HCT116 (cell line): ENCODE measurements around the gene LMX1A. TPM values are rescaled to one million over a fixed set of nuclear protein-coding genes. Genes with fewer than 3 reads are reported as not detected.

Experiments used
- ATAC-seq: fragments of 200-7000 bp; cut with Tn5 transposase; 2 replicates; pipeline ENCODE4 v1.9.1; 2020; ENCODE audit warnings: mild to moderate bottlenecking, moderate library complexity
- BruUV-seq: library from RNA; stranded (reverse); fragments of 400-500 nt; replicated peaks from 2 replicates; lab custom pipeline; 2021; lab: Mats Ljungman, UMichigan
- CTCF ChIA-PET: fragments of 300-600 bp; sonication (Branson Sonifier 250); formaldehyde crosslinking; loops from one replicate; lab custom pipeline; 2021; ENCODE audit warnings: antibody characterized with exemption; lab: Charles Lee
- POLR2A ChIA-PET: fragments of 300-600, 350-600 bp; sonication (Branson Sonifier 250); formaldehyde crosslinking; loops from one replicate; lab custom pipeline; 2021; ENCODE audit warnings: antibody characterized with exemption; lab: Charles Lee
- RAD21 ChIA-PET, 2 experiments: fragments of 300-600 bp; sonication (Branson Sonifier 250); formaldehyde crosslinking; loops; one replicate each; lab custom pipeline; 2023; ENCODE audit warnings: low total read pairs in 2 of 2; ENCODE audit not compliant: uncharacterized antibody in 2 of 2, unreplicated experiment in 2 of 2, low non-redundant PET in 1 of 2; lab: Charles Lee
- DNase-seq: peaks from one replicate; pipeline ENCODE4 v3.0.0-alpha.2; 2010; ENCODE audit warnings: low read depth, low spot score
- H2AFZ ChIP-seq: fragments of 200-600 bp; shearing (Covaris generic), sonication (generic); 2 replicates; pipeline ENCODE4 v1.6.1; 2017; ENCODE audit warnings: low read depth, mixed run types, mixed read lengths, antibody characterized with exemption, low read length; ENCODE audit not compliant: poor library complexity, severe bottlenecking
- H3K27ac ChIP-seq: 2 replicates; pipeline ENCODE4 v1.5.1; 2012; ENCODE audit warnings: low read depth, low read length
- H3K27me3 ChIP-seq: fragments of 200-600 bp; sonication (generic); 2 replicates; pipeline ENCODE4 v1.6.1; 2016; ENCODE audit warnings: mixed run types, low read length, mixed read lengths; ENCODE audit not compliant: insufficient read depth
- H3K36me3 ChIP-seq, 2 experiments: fragments of 200-500 bp in 1 of 2; fragments of 200-600 bp in 1 of 2; sonication (Bioruptor generic) in 1 of 2; sonication (generic) in 1 of 2; 2 replicates each; pipeline versions ENCODE4 v1.5.1 to v1.6.1; 2014 to 2016; ENCODE audit warnings: low read length in 2 of 2, inconsistent platforms in 1 of 2, mixed read lengths in 1 of 2, mixed run types in 1 of 2; ENCODE audit not compliant: insufficient read depth in 2 of 2, control insufficient read depth in 1 of 2
- H3K4me1 ChIP-seq, 2 experiments: fragments of 200-600 bp in 1 of 2; sonication (generic) in 1 of 2; 2 replicates each; pipeline versions ENCODE4 v1.5.1 to v1.6.1; 2012 to 2017; ENCODE audit warnings: low read length in 2 of 2, inconsistent platforms in 1 of 2, mild to moderate bottlenecking in 1 of 2, mixed read lengths in 1 of 2, mixed run types in 1 of 2, moderate library complexity in 1 of 2; ENCODE audit not compliant: insufficient read depth in 2 of 2, control insufficient read depth in 1 of 2
- H3K4me2 ChIP-seq: fragments of 200-600 bp; sonication (generic); 2 replicates; pipeline ENCODE4 v1.6.1; 2017; ENCODE audit warnings: mixed run types, low read length, mixed read lengths
- H3K4me3 ChIP-seq, 2 experiments: fragments of 200-600 bp in 1 of 2; sonication (generic) in 1 of 2; replicated peaks in 1 of 2; 2 replicates each; pipeline ENCODE4 v1.5.1; 2011 to 2016; ENCODE audit warnings: low read length in 2 of 2, control low read depth in 1 of 2, low read depth in 1 of 2, mild to moderate bottlenecking in 1 of 2, mixed read lengths in 1 of 2, mixed run types in 1 of 2
- H3K79me2 ChIP-seq: fragments of 200-600 bp; sonication (generic); 2 replicates; pipeline ENCODE4 v1.6.1; 2017; ENCODE audit warnings: mild to moderate bottlenecking, mixed run types, low read length, moderate library complexity, mixed read lengths; ENCODE audit not compliant: insufficient read depth
- H3K9ac ChIP-seq: fragments of 200-600 bp; sonication (generic); 2 replicates; pipeline ENCODE4 v1.6.1; 2016; ENCODE audit warnings: low read length, mixed read lengths
- H3K9me2 ChIP-seq: fragments of 200-600 bp; sonication (generic), shearing (Covaris generic); 2 replicates; pipeline ENCODE4 v1.6.1; 2017; ENCODE audit warnings: mixed run types, mild to moderate bottlenecking, moderate library complexity; ENCODE audit not compliant: insufficient read depth
- H3K9me3 ChIP-seq, 2 experiments: fragments of 200-500 bp in 1 of 2; fragments of 200-600 bp in 1 of 2; sonication (Bioruptor generic) in 1 of 2; sonication (generic) in 1 of 2; 2 replicates each; pipeline ENCODE4 v1.6.1; 2014 to 2017; ENCODE audit warnings: low read length in 2 of 2, mixed read lengths in 2 of 2, inconsistent platforms in 1 of 2, low read depth in 1 of 2, mild to moderate bottlenecking in 1 of 2, mixed run types in 1 of 2, moderate library complexity in 1 of 2; ENCODE audit not compliant: control insufficient read depth in 1 of 2, insufficient read depth in 1 of 2
- H4K20me1 ChIP-seq: fragments of 200-600 bp; sonication (generic), shearing (Covaris generic); 2 replicates; pipeline ENCODE4 v1.6.1; 2017; ENCODE audit warnings: mixed run types, mild to moderate bottlenecking, moderate library complexity; ENCODE audit not compliant: insufficient read depth
- CBX3 ChIP-seq: IDR thresholded peaks from 2 replicates; pipeline ENCODE4 v1.6.1; 2012; ENCODE audit warnings: low read depth
- ELF1 ChIP-seq: IDR thresholded peaks from 2 replicates; pipeline ENCODE4 v1.6.1; 2012; ENCODE audit warnings: low read depth, borderline replicate concordance
- EZH2phosphoT487 ChIP-seq: fragments of 200-600 bp; IDR thresholded peaks from 2 replicates; pipeline ENCODE4 v1.6.1; 2018; ENCODE audit warnings: antibody characterized with exemption, borderline replicate concordance
- POLR2A ChIP-seq: IDR thresholded peaks from 2 replicates; pipeline ENCODE4 v1.7.0; 2011; ENCODE audit warnings: borderline replicate concordance; ENCODE audit not compliant: insufficient read depth, insufficient read length; ENCODE audit errors: extremely low read depth
- REST ChIP-seq: IDR thresholded peaks from 2 replicates; pipeline ENCODE4 v1.6.1; 2012; ENCODE audit warnings: low read depth
- SRF ChIP-seq: IDR thresholded peaks from 2 replicates; pipeline ENCODE4 v1.6.1; 2012; ENCODE audit warnings: low read depth
- TCF7L2 ChIP-seq: IDR thresholded peaks from 2 replicates; pipeline ENCODE4 v1.7.0; 2011; ENCODE audit warnings: borderline replicate concordance, inconsistent platforms; ENCODE audit not compliant: insufficient read depth, insufficient read length; ENCODE audit errors: extremely low read depth
- YY1 ChIP-seq: IDR thresholded peaks from 2 replicates; pipeline ENCODE4 v1.6.1; 2011; ENCODE audit warnings: low read length, low read depth, moderate library complexity, mild to moderate bottlenecking; ENCODE audit not compliant: insufficient replicate concordance; ENCODE audit errors: extremely low read depth
- ZFX ChIP-seq: fragments of 450-650 bp; IDR thresholded peaks from 2 replicates; pipeline ENCODE4 v1.6.1; 2017
- intact Hi-C: fragments of 100-400 bp; cut with micrococcal nuclease; formaldehyde crosslinking; loops from 2 replicates; pipeline ENCODE4 v1.10.0; 2022
- total RNA-seq: library from RNA; stranded (reverse); gene quantifications from one replicate; pipeline ENCODE4 v1.2.1, GENCODE V29; 2021; ENCODE audit not compliant: unreplicated experiment

The LMX1A gene
- total RNA-seq, 1 experiment from 2014 or later = not detected

GRCh38 chr1:165189913-165190312 is 166.6 kb downstream of the LMX1A start:
- H3K9me3 ChIP-seq = no peaks in the 10 kb centered on the region
- no peak overlapping the region for H2AFZ ChIP-seq
- TF ChIP-seq ELF1 = no peak
- no peak for TF ChIP-seq REST
- TF ChIP-seq CBX3 = no peak
- no peak for TF ChIP-seq ZFX
- no peak for TF ChIP-seq SRF
- TF ChIP-seq TCF7L2 = no peak
- TF ChIP-seq POLR2A = no peak
- TF ChIP-seq EZH2phosphoT487 = no peak
- no peak for TF ChIP-seq YY1
- ATAC-seq = no peak
- H3K9me2 ChIP-seq = no peaks in the 10 kb centered on the region
- no peak overlapping the region for H3K4me2 ChIP-seq
- no peak overlapping the region for H3K27ac ChIP-seq
- no peaks in the 10 kb centered on the region for H3K4me1 ChIP-seq
- no TSS peak for BruUV-seq
- no peak overlapping the region for H3K9ac ChIP-seq
- RAD21 ChIA-PET = no interaction called here
- no peaks in the 10 kb centered on the region for H3K36me3 ChIP-seq
- no peak for DNase-seq
- H4K20me1 ChIP-seq = no peaks in the 10 kb centered on the region
- H3K79me2 ChIP-seq = no peaks in the 10 kb centered on the region
- POLR2A ChIA-PET = no interaction called here
- CTCF ChIA-PET = no interaction called here
- intact Hi-C loops = no loop called here
- H3K27me3 ChIP-seq = peaks cover 13% of the 10 kb centered on the region
- H3K4me3 ChIP-seq = no peak overlapping the region
